ENCODE measurements around the gene HSD11B1.
A peak's percentile ranks its signal among the peaks of the same experiment; 100 is the strongest.
"Not testable (repeated sequence)": the region's sequence is repeated elsewhere in the genome, so short reads cannot be mapped to it uniquely, and the experiment has no call there.

HSD11B1 gene

GRCh38 chr1:209692745-209693504, 11.7 kb upstream of the HSD11B1 start:
- no peaks in the 10 kb centered on the region for H3K9me3 ChIP-seq
- H3K4me1 ChIP-seq, result no peaks in the 10 kb centered on the region
- TF ChIP-seq, protein P1, sequence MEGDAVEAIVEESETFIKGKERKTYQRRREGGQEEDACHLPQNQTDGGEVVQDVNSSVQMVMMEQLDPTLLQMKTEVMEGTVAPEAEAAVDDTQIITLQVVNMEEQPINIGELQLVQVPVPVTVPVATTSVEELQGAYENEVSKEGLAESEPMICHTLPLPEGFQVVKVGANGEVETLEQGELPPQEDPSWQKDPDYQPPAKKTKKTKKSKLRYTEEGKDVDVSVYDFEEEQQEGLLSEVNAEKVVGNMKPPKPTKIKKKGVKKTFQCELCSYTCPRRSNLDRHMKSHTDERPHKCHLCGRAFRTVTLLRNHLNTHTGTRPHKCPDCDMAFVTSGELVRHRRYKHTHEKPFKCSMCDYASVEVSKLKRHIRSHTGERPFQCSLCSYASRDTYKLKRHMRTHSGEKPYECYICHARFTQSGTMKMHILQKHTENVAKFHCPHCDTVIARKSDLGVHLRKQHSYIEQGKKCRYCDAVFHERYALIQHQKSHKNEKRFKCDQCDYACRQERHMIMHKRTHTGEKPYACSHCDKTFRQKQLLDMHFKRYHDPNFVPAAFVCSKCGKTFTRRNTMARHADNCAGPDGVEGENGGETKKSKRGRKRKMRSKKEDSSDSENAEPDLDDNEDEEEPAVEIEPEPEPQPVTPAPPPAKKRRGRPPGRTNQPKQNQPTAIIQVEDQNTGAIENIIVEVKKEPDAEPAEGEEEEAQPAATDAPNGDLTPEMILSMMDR (IDR thresholded peaks at IDR 0.05), result peak; percentile 75 to 80
- H3K4me3 ChIP-seq, result no peak overlapping the region
- intact Hi-C loops (cut with DNase I; ENCODE audit: low total_unique reads), result no loop called here
- no peak overlapping the region for H3K27ac ChIP-seq
- peak; percentile 51 to 76 for DNase-seq
- H3K36me3 ChIP-seq, result no peaks in the 10 kb centered on the region
- H3K27me3 ChIP-seq, result peaks cover 0 to 4% of the 10 kb centered on the region in 2 donors

DNA sequence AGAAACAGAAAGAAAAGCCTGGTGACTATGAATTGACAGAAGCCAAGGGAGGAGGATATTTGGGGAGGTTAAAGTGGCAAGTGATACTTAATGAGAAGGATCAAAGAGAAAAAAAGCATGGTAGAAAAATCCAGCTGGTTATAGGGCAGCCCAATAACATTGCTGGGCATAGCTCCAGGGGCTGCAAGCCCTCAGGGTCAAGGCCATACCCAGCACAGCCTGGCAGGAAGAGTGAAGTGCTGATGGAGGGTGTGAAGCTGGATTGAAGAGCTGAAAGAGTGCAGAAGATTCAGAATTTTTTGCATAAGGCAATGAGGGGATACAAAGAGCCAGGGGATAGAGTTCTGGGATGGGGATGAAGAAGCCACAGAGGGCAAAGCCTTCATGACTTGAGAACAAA, 8.0 kb upstream of the HSD11B1 start:
- DNase-seq, result no peak
- TF ChIP-seq, protein P1 (IDR thresholded peaks at IDR 0.05), result no peak
- Histone ChIP-seq H3K4me1 (no peaks in the 10 kb centered on the region), H3K36me3 (no peaks in the 10 kb centered on the region), H3K27me3 (peaks cover 0 to 7% of the 10 kb centered on the region in 2 donors), H3K4me3 (no peak overlapping the region), H3K27ac (no peak overlapping the region), H3K9me3 (no peaks in the 10 kb centered on the region)
- intact Hi-C loops (cut with DNase I; ENCODE audit: low total_unique reads), result no loop called here

DNA sequence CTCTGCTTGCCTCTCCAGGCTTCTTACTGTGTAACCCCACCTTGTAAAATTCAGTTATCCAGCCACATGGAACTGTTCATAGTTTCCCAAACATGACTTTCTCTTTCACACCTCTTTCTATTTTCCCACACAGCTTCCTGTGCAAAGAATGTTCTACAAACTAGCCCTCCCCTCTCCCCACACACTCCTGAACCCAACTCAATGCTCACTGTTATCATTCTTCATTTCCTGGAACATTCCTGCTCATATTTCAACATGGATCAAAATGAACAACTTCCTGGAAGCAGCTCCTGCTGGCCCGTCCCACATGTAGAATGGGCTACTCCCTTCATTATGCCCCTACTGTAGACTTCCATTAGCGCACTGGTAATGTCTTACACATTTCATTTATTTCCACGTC, 7.5 kb upstream of the HSD11B1 start:
- Histone ChIP-seq H3K9me3 (no peaks in the 10 kb centered on the region), H3K4me1 (no peaks in the 10 kb centered on the region), H3K27ac (no peak overlapping the region), H3K4me3 (no peak overlapping the region), H3K27me3 (peaks cover 0 to 7% of the 10 kb centered on the region in 2 donors), H3K36me3 (no peaks in the 10 kb centered on the region)
- no peak for DNase-seq
- intact Hi-C loops (cut with DNase I; ENCODE audit: low total_unique reads), result no loop called here
- TF ChIP-seq, protein P1 (IDR thresholded peaks at IDR 0.05), result no peak

DNA sequence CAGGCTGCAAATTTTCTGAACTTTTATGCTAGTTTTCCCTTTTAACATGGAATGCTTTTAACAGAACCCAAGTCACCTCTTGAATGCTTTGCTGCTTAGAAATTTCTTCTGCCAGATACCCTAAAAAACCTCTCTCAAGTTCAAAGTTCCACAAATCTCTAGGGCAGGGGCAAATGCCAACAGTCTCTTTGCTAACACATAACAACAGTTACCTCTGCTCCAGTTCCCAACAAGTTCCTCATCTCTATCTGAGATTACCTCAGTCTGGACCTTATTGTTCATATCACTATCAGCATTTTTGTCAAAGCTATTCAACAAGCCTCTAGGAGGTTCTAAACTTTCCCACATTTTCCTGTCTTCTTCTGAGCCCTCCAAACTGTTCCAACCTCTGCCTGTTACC, 4.0 kb upstream of the HSD11B1 start:
- H3K27ac ChIP-seq, result not testable (repeated sequence)

DNA sequence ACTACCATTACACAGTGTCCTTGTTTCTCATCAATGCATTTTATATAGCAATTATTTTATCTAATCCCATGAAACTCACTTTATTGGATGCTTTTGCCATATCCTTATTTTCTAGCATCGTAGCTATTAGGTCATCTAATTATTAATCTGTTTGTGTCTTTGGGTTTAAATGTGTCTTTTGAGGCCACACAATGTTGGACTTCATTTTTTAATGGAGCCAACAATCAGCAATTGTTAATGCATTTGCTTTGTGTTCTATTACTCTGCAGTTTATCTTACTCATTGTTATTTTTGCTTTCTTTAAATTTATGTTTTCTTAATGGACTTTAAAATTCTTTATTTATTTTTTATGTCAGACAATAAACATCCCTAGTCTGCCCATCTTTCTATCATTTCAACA, 1.8 kb upstream of the HSD11B1 start:
- DNase-seq, result no peak
- Histone ChIP-seq H3K36me3 (no peaks in the 10 kb centered on the region), H3K4me1 (no peaks in the 10 kb centered on the region), H3K4me3 (no peak overlapping the region), H3K9me3 (no peaks in the 10 kb centered on the region), H3K27ac (no peak overlapping the region), H3K27me3 (peaks cover 0 to 7% of the 10 kb centered on the region in 2 donors)
- intact Hi-C loops (cut with DNase I; ENCODE audit: low total_unique reads), result no loop called here
- TF ChIP-seq, protein P1 (IDR thresholded peaks at IDR 0.05), result no peak

More for the DNA sequence above, 4.0 kb upstream of the HSD11B1 start:
- H3K9me3 ChIP-seq; H3K4me3 ChIP-seq; H3K27me3 ChIP-seq; DNase-seq; intact Hi-C loops (cut with DNase I; ENCODE audit: low total_unique reads); H3K4me1 ChIP-seq; H3K36me3 ChIP-seq: not testable (repeated sequence)

DNA sequence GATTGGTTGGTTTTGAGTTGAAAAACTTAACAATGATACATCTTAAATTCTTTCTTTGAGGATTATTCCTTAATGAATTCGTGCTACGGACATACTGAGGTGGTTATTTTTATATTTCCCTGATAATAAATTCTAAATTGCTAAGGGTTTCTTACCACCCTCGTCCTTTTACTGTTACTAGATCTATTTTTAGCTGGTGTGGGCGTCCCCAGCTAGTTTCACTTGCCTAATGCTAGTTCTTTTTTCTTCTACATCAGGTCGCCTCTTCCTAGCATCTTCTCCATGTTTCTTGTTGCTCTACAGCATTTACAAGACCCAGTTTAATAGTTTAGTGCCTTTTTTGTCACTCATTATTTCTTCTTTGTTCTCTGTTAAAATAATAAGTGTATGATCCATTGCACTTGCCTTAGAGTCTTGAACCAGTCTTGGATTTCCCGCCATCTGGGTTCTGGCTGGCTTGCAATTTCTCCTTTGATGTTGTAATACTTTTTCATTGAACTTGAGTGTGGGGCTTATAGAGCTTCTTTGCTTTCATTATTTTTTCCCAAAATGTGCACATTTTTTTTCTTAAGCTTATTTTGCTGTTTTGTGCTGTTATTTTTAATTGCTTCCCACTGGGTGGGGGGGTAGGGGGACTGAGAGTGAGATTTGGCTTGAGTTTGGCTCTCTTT, 677 bp upstream of the HSD11B1 start:
- Histone ChIP-seq H3K4me3 (no peak overlapping the region), H3K27me3 (peaks cover 0 to 4% of the 10 kb centered on the region in 2 donors), H3K36me3 (no peaks in the 10 kb centered on the region), H3K27ac (no peak overlapping the region), H3K4me1 (no peaks in the 10 kb centered on the region), H3K9me3 (no peaks in the 10 kb centered on the region)
- intact Hi-C loops (cut with DNase I; ENCODE audit: low total_unique reads), result no loop called here
- TF ChIP-seq, protein P1 (IDR thresholded peaks at IDR 0.05), result no peak
- no peak for DNase-seq

Measured in tibial artery (tissue), 4 donors.